IMR-90 (cell line): ENCODE results near the gene CWF19L2. TPM values are rescaled to one million over a fixed set of nuclear protein-coding genes. Genes with fewer than 3 reads are reported as not detected.

ENCODE experiments used
- ATAC-seq: fragments of 200-7000 bp; cut with Tn5 transposase; 2 replicates; pipeline ENCODE4 v1.9.1; 2020; ENCODE audit warnings: low read depth, mild to moderate bottlenecking, moderate library complexity
- BruUV-seq: library from RNA; stranded (reverse); fragments of 400-500 nt; replicated peaks from 2 replicates; lab custom pipeline; 2021; lab: Mats Ljungman, UMichigan
- CTCF ChIA-PET: fragments of 300-600 bp; formaldehyde crosslinking; extraction: SDS; loops from one replicate; lab custom pipeline; 2021; ENCODE audit warnings: antibody characterized with exemption; lab: Yijun Ruan, JAX
- POLR2A ChIA-PET: fragments of 300-600 bp; sonication (Branson Sonifier 250); formaldehyde crosslinking; loops from one replicate; lab custom pipeline; 2022; ENCODE audit warnings: antibody characterized with exemption; ENCODE audit not compliant: unreplicated experiment; lab: Charles Lee
- DNase-seq: peaks from one replicate; pipeline ENCODE4 v3.0.0; 2013
- H2AFZ ChIP-seq: replicated peaks from 2 replicates; pipeline ENCODE3; 2013; ENCODE audit warnings: low read length, mild to moderate bottlenecking; ENCODE audit not compliant: poor library complexity
- H2AK5ac ChIP-seq: 2 replicates; pipeline ENCODE4 v1.6.1; 2013; ENCODE audit warnings: low read depth, low read length, inconsistent platforms
- H2AK9ac ChIP-seq: replicated peaks from 2 replicates; pipeline ENCODE3; 2013; ENCODE audit warnings: mild to moderate bottlenecking, low read depth, low read length, moderate library complexity; ENCODE audit not compliant: poor library complexity
- H2BK120ac ChIP-seq: 2 replicates; pipeline ENCODE4 v1.6.1; 2013; ENCODE audit warnings: low read depth, low read length, inconsistent platforms
- H2BK15ac ChIP-seq: 3 replicates; pipeline ENCODE4 v1.6.1; 2013; ENCODE audit warnings: low read depth, low read length, inconsistent platforms
- H2BK20ac ChIP-seq: 2 replicates; pipeline ENCODE4 v1.6.1; 2013; ENCODE audit warnings: low read depth, mild to moderate bottlenecking, inconsistent platforms, low read length, moderate library complexity
- H2BK5ac ChIP-seq: 2 replicates; pipeline ENCODE4 v1.6.1; 2013; ENCODE audit warnings: mild to moderate bottlenecking, low read depth, low read length, inconsistent platforms; ENCODE audit not compliant: poor library complexity, severe bottlenecking
- H3K14ac ChIP-seq: replicated peaks from 2 replicates; pipeline ENCODE4 v1.6.1; 2013; ENCODE audit warnings: low read depth, low read length, inconsistent platforms
- H3K18ac ChIP-seq: 2 replicates; pipeline ENCODE4 v1.6.1; 2013; ENCODE audit warnings: low read depth, low read length, control low read depth
- H3K23ac ChIP-seq: 2 replicates; pipeline ENCODE4 v1.6.1; 2013; ENCODE audit warnings: low read depth, low read length, inconsistent platforms
- H3K27ac ChIP-seq: 2 replicates; pipeline ENCODE4 v1.5.1; 2013; ENCODE audit warnings: mild to moderate bottlenecking, control low read depth, low read length; ENCODE audit not compliant: insufficient read depth
- H3K27me3 ChIP-seq: 2 replicates; pipeline ENCODE4 v1.6.1; 2013; ENCODE audit warnings: low read length; ENCODE audit not compliant: control insufficient read depth, insufficient read depth
- H3K36me3 ChIP-seq: 2 replicates; pipeline ENCODE4 v1.6.1; 2013; ENCODE audit warnings: low read length, mixed read lengths; ENCODE audit not compliant: control insufficient read depth, insufficient read depth
- H3K4ac ChIP-seq: 2 replicates; pipeline ENCODE4 v1.6.1; 2013; ENCODE audit warnings: low read depth, low read length, inconsistent platforms
- H3K4me1 ChIP-seq: 2 replicates; pipeline ENCODE4 v1.6.1; 2013; ENCODE audit warnings: low read length, mixed read lengths; ENCODE audit not compliant: control insufficient read depth, insufficient read depth
- H3K4me2 ChIP-seq: 2 replicates; pipeline ENCODE4 v1.6.1; 2013; ENCODE audit warnings: low read depth, mild to moderate bottlenecking, control low read depth, low read length, moderate library complexity
- H3K4me3 ChIP-seq: 2 replicates; pipeline ENCODE4 v1.5.1; 2013; ENCODE audit warnings: low read depth, mild to moderate bottlenecking, control low read depth, low read length, moderate library complexity; ENCODE audit not compliant: insufficient read depth
- H3K56ac ChIP-seq: 2 replicates; pipeline ENCODE4 v1.6.1; 2013; ENCODE audit warnings: low read length, inconsistent platforms; ENCODE audit not compliant: insufficient read depth; ENCODE audit errors: extremely low read depth
- H3K79me1 ChIP-seq, 2 experiments: 2 replicates each; pipeline ENCODE4 v1.6.1; 2013; ENCODE audit warnings: low read length in 2 of 2, inconsistent platforms in 1 of 2, low read depth in 1 of 2
- H3K9ac ChIP-seq: 2 replicates; pipeline ENCODE4 v1.6.1; 2013; ENCODE audit warnings: low read depth, low read length, control low read depth
- H3K9me1 ChIP-seq: 2 replicates; pipeline ENCODE4 v1.6.1; 2013; ENCODE audit warnings: low read length, inconsistent platforms; ENCODE audit not compliant: insufficient read depth
- H3K9me3 ChIP-seq: 2 replicates; pipeline ENCODE4 v1.6.1; 2013; ENCODE audit warnings: low read length; ENCODE audit not compliant: control insufficient read depth, insufficient read depth
- H4K20me1 ChIP-seq: 2 replicates; pipeline ENCODE4 v1.6.1; 2013; ENCODE audit warnings: low read length, inconsistent platforms; ENCODE audit not compliant: insufficient read depth
- H4K5ac ChIP-seq: 2 replicates; pipeline ENCODE4 v1.6.1; 2013; ENCODE audit warnings: mild to moderate bottlenecking, low read depth, low read length, control low read depth
- H4K8ac ChIP-seq, 2 experiments: 2 replicates each; pipeline ENCODE4 v1.6.1; 2013; ENCODE audit warnings: low read depth in 2 of 2, low read length in 2 of 2, control low read depth in 1 of 2, inconsistent platforms in 1 of 2
- H4K91ac ChIP-seq: 2 replicates; pipeline ENCODE4 v1.6.1; 2013; ENCODE audit warnings: low read depth, low read length, inconsistent platforms; ENCODE audit not compliant: insufficient read depth
- BHLHE40 ChIP-seq: fragments of 150-350 bp; IDR thresholded peaks from 2 replicates; pipeline ENCODE4 v1.6.1; 2016; ENCODE audit warnings: mild to moderate bottlenecking, low read depth, low read length
- CEBPB ChIP-seq: IDR thresholded peaks from 2 replicates; pipeline ENCODE4 v1.6.1; 2012; ENCODE audit warnings: low read depth, low read length, improper control_type of control experiment
- CHD1 ChIP-seq: IDR thresholded peaks from 2 replicates; pipeline ENCODE4 v1.6.1; 2012; ENCODE audit warnings: low read depth, low read length, improper control_type of control experiment
- FOS ChIP-seq: fragments of 150-350 bp; IDR thresholded peaks from 2 replicates; pipeline ENCODE4 v1.6.1; 2016; ENCODE audit warnings: low read depth, low read length
- MAFK ChIP-seq: IDR thresholded peaks from 2 replicates; pipeline ENCODE4 v1.6.1; 2012; ENCODE audit warnings: low read depth, low read length, improper control_type of control experiment
- MAZ ChIP-seq: IDR thresholded peaks from 2 replicates; pipeline ENCODE4 v1.6.1; 2012; ENCODE audit warnings: low read depth, mild to moderate bottlenecking, low read length, improper control_type of control experiment, moderate library complexity, borderline replicate concordance
- MXI1 ChIP-seq: IDR thresholded peaks from 2 replicates; pipeline ENCODE4 v1.6.1; 2012; ENCODE audit warnings: low read depth, mild to moderate bottlenecking, low read length, moderate library complexity, borderline replicate concordance
- NFE2L2 ChIP-seq: fragments of 150-350 bp; IDR thresholded peaks from 2 replicates; pipeline ENCODE4 v1.6.1; 2016; ENCODE audit warnings: low read depth, mild to moderate bottlenecking, low read length
- POLR2A ChIP-seq: IDR thresholded peaks from 2 replicates; pipeline ENCODE4 v1.6.1; 2012; ENCODE audit warnings: mild to moderate bottlenecking, low read depth, low read length
- RAD21 ChIP-seq: IDR thresholded peaks from 2 replicates; pipeline ENCODE4 v1.6.1; 2012; ENCODE audit warnings: low read length, improper control_type of control experiment
- RCOR1 ChIP-seq: IDR thresholded peaks from 2 replicates; pipeline ENCODE4 v1.6.1; 2012; ENCODE audit warnings: mild to moderate bottlenecking, low read length, improper control_type of control experiment; ENCODE audit not compliant: insufficient replicate concordance
- RFX5 ChIP-seq: IDR thresholded peaks from 2 replicates; pipeline ENCODE4 v1.8.0; 2012; ENCODE audit warnings: low read depth, mild to moderate bottlenecking, low read length, moderate library complexity
- SMC3 ChIP-seq: fragments of 150-350 bp; IDR thresholded peaks from 2 replicates; pipeline ENCODE4 v1.6.1; 2016; ENCODE audit warnings: low read depth, mild to moderate bottlenecking, antibody characterized with exemption, low read length, moderate library complexity
- WGBS, 2 experiments: methylation state at CpG; one replicate each; pipeline versions ENCODE4 v1.1.5 to v1.1.7; 2013; ENCODE audit warnings: missing lambda C conversion rate in 2 of 2; ENCODE audit not compliant: insufficient read length in 1 of 2; ENCODE audit errors: extremely low coverage in 2 of 2; 5-methylcytosine and 5-hydroxymethylcytosine counted together
- dilution Hi-C: fragments of 300-500 bp; cut with HindIII; formaldehyde crosslinking; loops from one replicate; pipeline ENCODE4 v1.14.3; 2018; ENCODE audit warnings: low sequenced_read_pairs; ENCODE audit not compliant: unreplicated experiment
- in situ Hi-C: fragments of 300-500 bp; cut with MboI; formaldehyde crosslinking; loops from 3 replicates; pipeline ENCODE4 v1.14.3; 2019; ENCODE audit warnings: low sequenced_read_pairs, inconsistent platforms, mixed read lengths
- intact Hi-C: fragments of 100-400 bp; cut with micrococcal nuclease; formaldehyde crosslinking; loops from 2 replicates; pipeline ENCODE4 v1.10.0; 2022
- polyA plus RNA-seq, 3 experiments: library from polyadenylated mRNA; depleted of rRNA; stranded (reverse); fragments of >200 nt; gene quantifications; 2 replicates each; pipeline ENCODE4 v1.2.3, GENCODE V29; 2012; ENCODE audit warnings: low replicate concordance in 1 of 3
- total RNA-seq: library from RNA; depleted of rRNA; stranded (reverse); fragments of >200 nt; gene quantifications from 2 replicates; pipeline ENCODE4 v1.2.3, GENCODE V29; 2012
- TF ChIP-seq, protein P1 (sequence below): fragments of 150-350 bp; IDR thresholded peaks from 2 replicates; pipeline ENCODE4 v1.6.1; 2016; ENCODE audit warnings: low read depth, mild to moderate bottlenecking, low read length, moderate library complexity, borderline replicate concordance
- TF ChIP-seq, protein P2 (sequence below): fragments of 150-350 bp; IDR thresholded peaks from 2 replicates; pipeline ENCODE4 v1.6.1; 2017; ENCODE audit warnings: mild to moderate bottlenecking, antibody characterized with exemption, low read length, low read depth
- TF ChIP-seq, protein P3 (sequence below): conservative IDR thresholded peaks from 2 replicates; pipeline ENCODE4 v1.5.1; 2012; ENCODE audit warnings: mild to moderate bottlenecking, low read depth, low read length, improper control_type of control experiment

Gene CWF19L2
- total and polyA plus RNA-seq, 2 of the 4 experiments (the other 2 are of a cell fraction), result 1.7 to 3.8 TPM

DNA sequence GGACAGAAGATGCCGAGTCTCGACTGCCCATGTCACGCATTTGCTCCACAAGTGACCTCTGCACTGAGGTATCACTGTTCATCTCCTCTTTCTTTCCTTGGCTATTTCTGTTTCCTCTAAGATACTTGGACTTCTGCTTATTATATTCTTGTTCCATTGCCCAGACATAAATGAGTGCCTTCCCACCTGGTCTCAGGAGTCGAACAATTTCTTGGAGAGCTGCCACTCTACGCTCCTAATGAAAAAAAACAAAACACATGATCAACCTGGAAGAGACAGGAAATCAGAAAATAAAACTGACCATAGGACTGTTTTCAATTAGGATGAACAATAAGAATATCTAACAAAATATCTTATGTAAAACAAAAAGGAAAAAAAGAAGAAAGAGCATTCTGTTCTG is 47.4 kb upstream of the CWF19L2 start:
- Histone ChIP-seq H2AK5ac (no peak overlapping the region), H3K23ac (no peak overlapping the region), H2AFZ (no peak overlapping the region), H2AK9ac (no peak overlapping the region), H3K79me1 (no peaks in the 10 kb centered on the region), H4K20me1 (no peaks in the 10 kb centered on the region), H3K27ac (no peak overlapping the region), H3K56ac (no peak overlapping the region), H4K8ac (no peak overlapping the region), H3K14ac (no peak overlapping the region), H4K5ac (no peak overlapping the region), H3K4me2 (no peak overlapping the region), H3K9me1 (no peaks in the 10 kb centered on the region), H3K9ac (no peak overlapping the region), H3K4me3 (no peak overlapping the region), H4K91ac (no peak overlapping the region), H3K18ac (no peak overlapping the region), H2BK120ac (no peak overlapping the region), H2BK15ac (no peak overlapping the region), H3K27me3 (no peaks in the 10 kb centered on the region), H3K36me3 (peaks cover 6% of the 10 kb centered on the region), H3K4ac (no peak overlapping the region), H2BK20ac (no peak overlapping the region), H3K9me3 (no peaks in the 10 kb centered on the region), H2BK5ac (no peak overlapping the region), H3K4me1 (no peaks in the 10 kb centered on the region)
- intact Hi-C loops, result no loop called here
- ATAC-seq, result no peak
- in situ Hi-C loops, result no loop called here
- no peak for TF ChIP-seq RCOR1
- TF ChIP-seq MAFK, result no peak
- no peak for TF ChIP-seq FOS
- no peak for TF ChIP-seq CHD1
- no peak for TF ChIP-seq MAZ
- TF ChIP-seq RAD21, result no peak
- no peak for TF ChIP-seq MXI1
- TF ChIP-seq RFX5, result no peak
- TF ChIP-seq POLR2A, result no peak
- TF ChIP-seq, protein P1, sequence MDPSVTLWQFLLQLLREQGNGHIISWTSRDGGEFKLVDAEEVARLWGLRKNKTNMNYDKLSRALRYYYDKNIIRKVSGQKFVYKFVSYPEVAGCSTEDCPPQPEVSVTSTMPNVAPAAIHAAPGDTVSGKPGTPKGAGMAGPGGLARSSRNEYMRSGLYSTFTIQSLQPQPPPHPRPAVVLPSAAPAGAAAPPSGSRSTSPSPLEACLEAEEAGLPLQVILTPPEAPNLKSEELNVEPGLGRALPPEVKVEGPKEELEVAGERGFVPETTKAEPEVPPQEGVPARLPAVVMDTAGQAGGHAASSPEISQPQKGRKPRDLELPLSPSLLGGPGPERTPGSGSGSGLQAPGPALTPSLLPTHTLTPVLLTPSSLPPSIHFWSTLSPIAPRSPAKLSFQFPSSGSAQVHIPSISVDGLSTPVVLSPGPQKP, result no peak
- TF ChIP-seq, protein P2, sequence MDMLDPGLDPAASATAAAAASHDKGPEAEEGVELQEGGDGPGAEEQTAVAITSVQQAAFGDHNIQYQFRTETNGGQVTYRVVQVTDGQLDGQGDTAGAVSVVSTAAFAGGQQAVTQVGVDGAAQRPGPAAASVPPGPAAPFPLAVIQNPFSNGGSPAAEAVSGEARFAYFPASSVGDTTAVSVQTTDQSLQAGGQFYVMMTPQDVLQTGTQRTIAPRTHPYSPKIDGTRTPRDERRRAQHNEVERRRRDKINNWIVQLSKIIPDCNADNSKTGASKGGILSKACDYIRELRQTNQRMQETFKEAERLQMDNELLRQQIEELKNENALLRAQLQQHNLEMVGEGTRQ, result no peak
- no peak for TF ChIP-seq BHLHE40
- TF ChIP-seq, protein P3, sequence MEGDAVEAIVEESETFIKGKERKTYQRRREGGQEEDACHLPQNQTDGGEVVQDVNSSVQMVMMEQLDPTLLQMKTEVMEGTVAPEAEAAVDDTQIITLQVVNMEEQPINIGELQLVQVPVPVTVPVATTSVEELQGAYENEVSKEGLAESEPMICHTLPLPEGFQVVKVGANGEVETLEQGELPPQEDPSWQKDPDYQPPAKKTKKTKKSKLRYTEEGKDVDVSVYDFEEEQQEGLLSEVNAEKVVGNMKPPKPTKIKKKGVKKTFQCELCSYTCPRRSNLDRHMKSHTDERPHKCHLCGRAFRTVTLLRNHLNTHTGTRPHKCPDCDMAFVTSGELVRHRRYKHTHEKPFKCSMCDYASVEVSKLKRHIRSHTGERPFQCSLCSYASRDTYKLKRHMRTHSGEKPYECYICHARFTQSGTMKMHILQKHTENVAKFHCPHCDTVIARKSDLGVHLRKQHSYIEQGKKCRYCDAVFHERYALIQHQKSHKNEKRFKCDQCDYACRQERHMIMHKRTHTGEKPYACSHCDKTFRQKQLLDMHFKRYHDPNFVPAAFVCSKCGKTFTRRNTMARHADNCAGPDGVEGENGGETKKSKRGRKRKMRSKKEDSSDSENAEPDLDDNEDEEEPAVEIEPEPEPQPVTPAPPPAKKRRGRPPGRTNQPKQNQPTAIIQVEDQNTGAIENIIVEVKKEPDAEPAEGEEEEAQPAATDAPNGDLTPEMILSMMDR, result no peak
- TF ChIP-seq CEBPB, result no peak
- TF ChIP-seq SMC3, result no peak
- no peak for TF ChIP-seq NFE2L2
- no peak for DNase-seq
- WGBS, 2 experiments, result 100% methylated on average over 3 of the region's 5 CpGs; no CpG with 5 or more reads in 1 of the 2 experiments
- POLR2A ChIA-PET, result no interaction called here
- BruUV-seq, result no TSS peak
- dilution Hi-C loops, result no loop called here
- CTCF ChIA-PET, result no interaction called here
